Neuronal stem cell (in vitro differentiated cells): Measurements from ENCODE around the gene ADK.
"Not testable (repeated sequence)": the region's sequence is repeated elsewhere in the genome, so short reads cannot be mapped to it uniquely, and the experiment has no call there.

ENCODE experiments used
- DNase-seq: peaks from one replicate; pipeline ENCODE4 v3.0.0-alpha.2; 2013; ENCODE audit warnings: low spot score
- H2AFZ ChIP-seq: one replicate; pipeline ENCODE4 v1.6.1; 2013; ENCODE audit warnings: mild to moderate bottlenecking, low read length, inconsistent platforms
- H2AK5ac ChIP-seq: 2 replicates; pipeline ENCODE4 v1.6.1; 2013; ENCODE audit warnings: low read depth, mild to moderate bottlenecking, inconsistent platforms, low read length, moderate library complexity, mixed read lengths
- H2BK120ac ChIP-seq: 2 replicates; pipeline ENCODE4 v1.6.1; 2013; ENCODE audit warnings: low read depth, mild to moderate bottlenecking, inconsistent platforms, low read length, moderate library complexity, mixed read lengths
- H2BK12ac ChIP-seq: one replicate; pipeline ENCODE4 v1.6.1; 2013; ENCODE audit warnings: low read length, inconsistent platforms
- H2BK15ac ChIP-seq: 2 replicates; pipeline ENCODE4 v1.6.1; 2013; ENCODE audit warnings: mild to moderate bottlenecking, low read length, inconsistent platforms, mixed read lengths
- H2BK5ac ChIP-seq: one replicate; pipeline ENCODE4 v1.6.1; 2013; ENCODE audit warnings: inconsistent platforms, mild to moderate bottlenecking, low read length, moderate library complexity
- H3K14ac ChIP-seq: one replicate; pipeline ENCODE4 v1.6.1; 2013; ENCODE audit warnings: low read length, inconsistent platforms
- H3K18ac ChIP-seq: 2 replicates; pipeline ENCODE4 v1.6.1; 2013; ENCODE audit warnings: low read length, inconsistent platforms
- H3K23ac ChIP-seq: 2 replicates; pipeline ENCODE4 v1.6.1; 2013; ENCODE audit warnings: low read depth, mild to moderate bottlenecking, mixed read lengths, low read length, inconsistent platforms; ENCODE audit not compliant: poor library complexity
- H3K27ac ChIP-seq: replicated peaks from 3 replicates; pipeline ENCODE4 v1.5.1; 2013; ENCODE audit warnings: low read length, inconsistent platforms
- H3K27me3 ChIP-seq, 3 experiments: 2 replicates each; pipeline ENCODE4 v1.6.1; 2013; ENCODE audit warnings: low read length in 3 of 3, mild to moderate bottlenecking in 2 of 3, inconsistent platforms in 1 of 3, low read depth in 1 of 3, mixed read lengths in 1 of 3, moderate library complexity in 1 of 3; ENCODE audit not compliant: control insufficient read depth in 3 of 3, insufficient read depth in 3 of 3
- H3K36me3 ChIP-seq, 2 donors: replicated peaks in 1 of 2; 2 replicates each; pipeline ENCODE4 v1.6.1; 2013; ENCODE audit warnings: low read length in 2 of 2; ENCODE audit not compliant: control insufficient read depth in 2 of 2, insufficient read depth in 2 of 2
- H3K4ac ChIP-seq: 2 replicates; pipeline ENCODE4 v1.6.1; 2013; ENCODE audit warnings: inconsistent platforms, mild to moderate bottlenecking, low read length, moderate library complexity
- H3K4me1 ChIP-seq, 2 donors: 1 replicate in 1 of 2; 2 replicates in 1 of 2; pipeline ENCODE4 v1.6.1; 2013; ENCODE audit warnings: low read length in 2 of 2, low read depth in 1 of 2; ENCODE audit not compliant: control insufficient read depth in 2 of 2, insufficient read depth in 1 of 2
- H3K4me2 ChIP-seq: one replicate; pipeline ENCODE4 v1.6.1; 2013; ENCODE audit warnings: mild to moderate bottlenecking, low read length, inconsistent platforms; ENCODE audit not compliant: insufficient read depth, poor library complexity, severe bottlenecking
- H3K4me3 ChIP-seq, 2 donors: 2 replicates each; pipeline ENCODE4 v1.5.1; 2013; ENCODE audit warnings: low read length in 2 of 2, mild to moderate bottlenecking in 2 of 2, inconsistent platforms in 1 of 2, moderate library complexity in 1 of 2
- H3K79me1 ChIP-seq: one replicate; pipeline ENCODE4 v1.6.1; 2013; ENCODE audit warnings: low read depth, mild to moderate bottlenecking, inconsistent platforms, low read length, moderate library complexity
- H3K9ac ChIP-seq: one replicate; pipeline ENCODE4 v1.6.1; 2013; ENCODE audit warnings: mild to moderate bottlenecking, low read depth, low read length, inconsistent platforms; ENCODE audit not compliant: poor library complexity
- H3K9me3 ChIP-seq, 2 donors: replicated peaks in 1 of 2; 2 replicates each; pipeline versions ENCODE3 to v1.6.1; 2013; ENCODE audit warnings: low read length in 2 of 2, mild to moderate bottlenecking in 2 of 2, inconsistent platforms in 1 of 2, low read depth in 1 of 2, mixed read lengths in 1 of 2, moderate library complexity in 1 of 2; ENCODE audit not compliant: control insufficient read depth in 2 of 2, insufficient read depth in 1 of 2
- H4K8ac ChIP-seq: one replicate; pipeline ENCODE4 v1.6.1; 2013; ENCODE audit warnings: low read depth, mild to moderate bottlenecking, inconsistent platforms, low read length, moderate library complexity
- H4K91ac ChIP-seq: one replicate; pipeline ENCODE4 v1.6.1; 2013; ENCODE audit warnings: low read length, low read depth, mild to moderate bottlenecking, inconsistent platforms; ENCODE audit not compliant: poor library complexity
- WGBS, 2 donors: extraction: QIAGEN DNeasy Blood & Tissue Kit; methylation state at CpG; one replicate each; pipeline ENCODE4 v1.1.7; 2013; ENCODE audit warnings: missing lambda C conversion rate in 2 of 2, mixed read lengths in 1 of 2; ENCODE audit not compliant: insufficient read length in 2 of 2, insufficient replicate concordance in 1 of 2; ENCODE audit errors: extremely low coverage in 2 of 2; 5-methylcytosine and 5-hydroxymethylcytosine counted together

The ADK gene

GRCh38 chr10:74476162-74476706, 325.2 kb downstream of the ADK start:
- H3K4me1 ChIP-seq, H2BK5ac ChIP-seq, H4K91ac ChIP-seq, H2AFZ ChIP-seq, H3K14ac ChIP-seq, H2BK120ac ChIP-seq, H2AK5ac ChIP-seq, H3K4ac ChIP-seq, H3K4me2 ChIP-seq, H3K36me3 ChIP-seq, H3K9ac ChIP-seq, H3K27me3 ChIP-seq, H2BK15ac ChIP-seq, H3K4me3 ChIP-seq, H2BK12ac ChIP-seq, H3K18ac ChIP-seq, H3K79me1 ChIP-seq, H3K23ac ChIP-seq, H3K9me3 ChIP-seq, H3K27ac ChIP-seq, DNase-seq, H4K8ac ChIP-seq: not testable (repeated sequence)
- no CpG with 5 or more reads among the region's 10 CpGs for WGBS, 2 donors

GRCh38 chr10:74480778-74481177, 329.8 kb downstream of the ADK start:
- no peak overlapping the region for H2BK15ac ChIP-seq
- no peak overlapping the region for H3K18ac ChIP-seq
- H3K23ac ChIP-seq, result no peak overlapping the region
- H3K27me3 ChIP-seq, result no peaks in the 10 kb centered on the region
- H2BK120ac ChIP-seq, result no peak overlapping the region
- no CpG with 5 or more reads among the region's 1 CpG for WGBS, 2 donors
- H3K14ac ChIP-seq, result no peak overlapping the region
- no peak overlapping the region for H2AFZ ChIP-seq
- H3K9me3 ChIP-seq, result peaks cover 0 to 23% of the 10 kb centered on the region in 2 donors
- no peak overlapping the region for H2AK5ac ChIP-seq
- peaks cover 0 to 3% of the 10 kb centered on the region in 2 donors for H3K36me3 ChIP-seq
- H2BK12ac ChIP-seq, result no peak overlapping the region
- H3K4me2 ChIP-seq, result no peak overlapping the region
- H4K8ac ChIP-seq, result no peak overlapping the region
- DNase-seq, result no peak
- no peaks in the 10 kb centered on the region for H3K79me1 ChIP-seq
- no peak overlapping the region for H3K4me3 ChIP-seq
- no peak overlapping the region for H3K4ac ChIP-seq
- H3K4me1 ChIP-seq, result no peaks in the 10 kb centered on the region
- no peak overlapping the region for H2BK5ac ChIP-seq
- H4K91ac ChIP-seq, result no peak overlapping the region
- no peak overlapping the region for H3K9ac ChIP-seq
- no peak overlapping the region for H3K27ac ChIP-seq

GRCh38 chr10:74483356-74483755, 332.3 kb downstream of the ADK start:
- no peak overlapping the region for H3K27ac ChIP-seq
- no peak overlapping the region for H3K9ac ChIP-seq
- H2AFZ ChIP-seq, result no peak overlapping the region
- H3K79me1 ChIP-seq, result no peaks in the 10 kb centered on the region
- no peaks in the 10 kb centered on the region for H3K4me1 ChIP-seq
- no peak overlapping the region for H3K18ac ChIP-seq
- no peak overlapping the region for H2BK120ac ChIP-seq
- no peak overlapping the region for H3K14ac ChIP-seq
- H3K4me3 ChIP-seq, result no peak overlapping the region
- no peak overlapping the region for H2BK15ac ChIP-seq
- H2BK5ac ChIP-seq, result no peak overlapping the region
- no peak overlapping the region for H4K91ac ChIP-seq
- H2AK5ac ChIP-seq, result no peak overlapping the region
- no peak overlapping the region for H3K4me2 ChIP-seq
- H3K36me3 ChIP-seq, result peaks cover 0 to 3% of the 10 kb centered on the region in 2 donors
- H3K4ac ChIP-seq, result no peak overlapping the region
- no peak for DNase-seq
- no peaks in the 10 kb centered on the region for H3K27me3 ChIP-seq
- no peak overlapping the region for H3K23ac ChIP-seq
- H3K9me3 ChIP-seq, result peaks cover 0 to 23% of the 10 kb centered on the region in 2 donors
- H4K8ac ChIP-seq, result no peak overlapping the region
- H2BK12ac ChIP-seq, result no peak overlapping the region
- no CpG with 5 or more reads among the region's 3 CpGs for WGBS, 2 donors

- no peak overlapping the region for H3K27ac ChIP-seq
- H4K91ac ChIP-seq, result no peak overlapping the region
- H2AK5ac ChIP-seq, result no peak overlapping the region
- no peak overlapping the region for H3K4me3 ChIP-seq
- peaks cover 0 to 3% of the 10 kb centered on the region in 2 donors for H3K36me3 ChIP-seq
- H2BK120ac ChIP-seq, result no peak overlapping the region
- no peaks in the 10 kb centered on the region for H3K79me1 ChIP-seq
- no peak overlapping the region for H2BK5ac ChIP-seq
- no peak for DNase-seq
- H3K9me3 ChIP-seq, result peaks cover 0 to 23% of the 10 kb centered on the region in 2 donors
- H3K4me2 ChIP-seq, result no peak overlapping the region
- no peak overlapping the region for H3K4ac ChIP-seq
- no peak overlapping the region for H2BK15ac ChIP-seq
- WGBS, 2 donors, result no CpG with 5 or more reads among the region's 2 CpGs
- H3K27me3 ChIP-seq, result no peaks in the 10 kb centered on the region
- H2BK12ac ChIP-seq, result no peak overlapping the region
- no peak overlapping the region for H3K14ac ChIP-seq
- no peak overlapping the region for H3K9ac ChIP-seq
- no peak overlapping the region for H4K8ac ChIP-seq
- H3K18ac ChIP-seq, result no peak overlapping the region
- no peak overlapping the region for H3K23ac ChIP-seq
- H3K4me1 ChIP-seq, result no peaks in the 10 kb centered on the region
- H2AFZ ChIP-seq, result no peak overlapping the region
Measured at GRCh38 chr10:74485283-74485682, 334.3 kb downstream of the ADK start.
